Activated T-cell treated with anti-CD3 and anti-CD28 coated beads, Interleukin-2, amount 50 U/mL, for 24 hours (primary cell): ENCODE results near the gene AGBL4.

Experiments used
- DNase-seq: peaks from one replicate; pipeline ENCODE4 v3.0.0-alpha.2; 2020
- H3K27ac Mint-ChIP-seq: 2 replicates; pipeline ENCODE4 v1.8.0; 2020; ENCODE audit warnings: mild to moderate bottlenecking, mixed read lengths
- H3K27me3 Mint-ChIP-seq: 2 replicates; pipeline ENCODE4 v1.8.0; 2020; ENCODE audit warnings: mixed read lengths
- H3K36me3 Mint-ChIP-seq: 2 replicates; pipeline ENCODE4 v1.8.0; 2020; ENCODE audit warnings: low read depth, mixed read lengths
- H3K4me1 Mint-ChIP-seq: 2 replicates; pipeline ENCODE4 v1.8.0; 2020; ENCODE audit warnings: low read depth, mixed read lengths
- H3K4me3 Mint-ChIP-seq: 2 replicates; pipeline ENCODE4 v1.8.0; 2020; ENCODE audit warnings: mild to moderate bottlenecking, moderate library complexity, mixed read lengths
- H3K9me3 Mint-ChIP-seq: 2 replicates; pipeline ENCODE4 v1.8.0; 2020; ENCODE audit warnings: mixed read lengths

Gene AGBL4

GRCh38 chr1:48753293-48753692, 1270.5 kb downstream of the AGBL4 start:
- Mint-ChIP-seq H3K4me3 (no peak overlapping the region), H3K36me3 (peaks cover 26% of the 10 kb centered on the region), H3K27ac (no peak overlapping the region), H3K27me3 (no peaks in the 10 kb centered on the region), H3K4me1 (peaks cover 7% of the 10 kb centered on the region), H3K9me3 (no peaks in the 10 kb centered on the region)
- no peak for DNase-seq

GRCh38 chr1:48750109-48750508, 1273.6 kb downstream of the AGBL4 start:
- DNase-seq: no peak
- Mint-ChIP-seq H3K27ac (no peak overlapping the region), H3K4me1 (no peaks in the 10 kb centered on the region), H3K4me3 (no peak overlapping the region), H3K9me3 (no peaks in the 10 kb centered on the region), H3K27me3 (no peaks in the 10 kb centered on the region), H3K36me3 (peaks cover 13% of the 10 kb centered on the region)

- Mint-ChIP-seq H3K27me3 (no peaks in the 10 kb centered on the region), H3K4me3 (no peak overlapping the region), H3K36me3 (peaks cover 9% of the 10 kb centered on the region), H3K9me3 (no peaks in the 10 kb centered on the region), H3K4me1 (no peaks in the 10 kb centered on the region), H3K27ac (no peak overlapping the region)
- no peak for DNase-seq
These were observed 1274.7 kb downstream of the AGBL4 start for GRCh38 chr1:48749068-48749467.

- no peak overlapping the region for H3K4me3 Mint-ChIP-seq
- H3K27me3 Mint-ChIP-seq: no peaks in the 10 kb centered on the region
- peaks cover 17% of the 10 kb centered on the region for H3K36me3 Mint-ChIP-seq
- no peak for DNase-seq
- H3K9me3 Mint-ChIP-seq: no peaks in the 10 kb centered on the region
- no peak overlapping the region for H3K27ac Mint-ChIP-seq
- H3K4me1 Mint-ChIP-seq: no peaks in the 10 kb centered on the region
These were observed 1276.8 kb downstream of the AGBL4 start for GRCh38 chr1:48746906-48747305.

GRCh38 chr1:48744032-48744431, 1279.7 kb downstream of the AGBL4 start:
- H3K27ac Mint-ChIP-seq: no peak overlapping the region
- H3K36me3 Mint-ChIP-seq: peaks cover 28% of the 10 kb centered on the region
- no peaks in the 10 kb centered on the region for H3K4me1 Mint-ChIP-seq
- no peak overlapping the region for H3K4me3 Mint-ChIP-seq
- H3K9me3 Mint-ChIP-seq: no peaks in the 10 kb centered on the region
- no peak for DNase-seq
- H3K27me3 Mint-ChIP-seq: no peaks in the 10 kb centered on the region

GRCh38 chr1:48743480-48743879, 1280.3 kb downstream of the AGBL4 start:
- H3K27me3 Mint-ChIP-seq: no peaks in the 10 kb centered on the region
- H3K4me3 Mint-ChIP-seq: no peak overlapping the region
- H3K9me3 Mint-ChIP-seq: no peaks in the 10 kb centered on the region
- H3K27ac Mint-ChIP-seq: no peak overlapping the region
- H3K36me3 Mint-ChIP-seq: peaks cover 26% of the 10 kb centered on the region
- H3K4me1 Mint-ChIP-seq: no peaks in the 10 kb centered on the region
- DNase-seq: no peak

GRCh38 chr1:48741380-48741779, 1282.4 kb downstream of the AGBL4 start:
- peaks cover 28% of the 10 kb centered on the region for H3K36me3 Mint-ChIP-seq
- DNase-seq: no peak
- no peaks in the 10 kb centered on the region for H3K4me1 Mint-ChIP-seq
- no peaks in the 10 kb centered on the region for H3K27me3 Mint-ChIP-seq
- H3K4me3 Mint-ChIP-seq: no peak overlapping the region
- H3K27ac Mint-ChIP-seq: no peak overlapping the region
- no peaks in the 10 kb centered on the region for H3K9me3 Mint-ChIP-seq

- DNase-seq: no peak
- Mint-ChIP-seq H3K36me3 (peaks cover 35% of the 10 kb centered on the region), H3K27ac (no peak overlapping the region), H3K4me1 (no peaks in the 10 kb centered on the region), H3K9me3 (no peaks in the 10 kb centered on the region), H3K4me3 (no peak overlapping the region), H3K27me3 (no peaks in the 10 kb centered on the region)
These were observed 1283.1 kb downstream of the AGBL4 start for GRCh38 chr1:48740621-48741020.

GRCh38 chr1:48739091-48739490, 1284.7 kb downstream of the AGBL4 start:
- H3K36me3 Mint-ChIP-seq: peaks cover 43% of the 10 kb centered on the region
- no peaks in the 10 kb centered on the region for H3K9me3 Mint-ChIP-seq
- H3K27me3 Mint-ChIP-seq: no peaks in the 10 kb centered on the region
- H3K4me3 Mint-ChIP-seq: no peak overlapping the region
- H3K27ac Mint-ChIP-seq: no peak overlapping the region
- H3K4me1 Mint-ChIP-seq: no peaks in the 10 kb centered on the region
- no peak for DNase-seq

- Mint-ChIP-seq H3K27ac (no peak overlapping the region), H3K9me3 (no peaks in the 10 kb centered on the region), H3K4me1 (no peaks in the 10 kb centered on the region), H3K27me3 (no peaks in the 10 kb centered on the region), H3K4me3 (no peak overlapping the region), H3K36me3 (peaks cover 47% of the 10 kb centered on the region)
- DNase-seq: no peak
These were observed 1285.4 kb downstream of the AGBL4 start for GRCh38 chr1:48738356-48738755.

GRCh38 chr1:48735796-48736195, 1288.0 kb downstream of the AGBL4 start:
- no peak for DNase-seq
- H3K9me3 Mint-ChIP-seq: no peaks in the 10 kb centered on the region
- no peaks in the 10 kb centered on the region for H3K4me1 Mint-ChIP-seq
- H3K36me3 Mint-ChIP-seq: peaks cover 31% of the 10 kb centered on the region
- H3K4me3 Mint-ChIP-seq: no peak overlapping the region
- H3K27me3 Mint-ChIP-seq: no peaks in the 10 kb centered on the region
- no peak overlapping the region for H3K27ac Mint-ChIP-seq

- H3K4me3 Mint-ChIP-seq: no peak overlapping the region
- peaks cover 12% of the 10 kb centered on the region for H3K4me1 Mint-ChIP-seq
- H3K27ac Mint-ChIP-seq: no peak overlapping the region
- H3K36me3 Mint-ChIP-seq: peaks cover 12% of the 10 kb centered on the region
- no peaks in the 10 kb centered on the region for H3K9me3 Mint-ChIP-seq
- H3K27me3 Mint-ChIP-seq: no peaks in the 10 kb centered on the region
- DNase-seq: no peak
These were observed 1293.4 kb downstream of the AGBL4 start for GRCh38 chr1:48730164-48730910.

- Mint-ChIP-seq H3K4me3 (no peak overlapping the region), H3K27ac (no peak overlapping the region), H3K27me3 (no peaks in the 10 kb centered on the region), H3K4me1 (peaks cover 13% of the 10 kb centered on the region), H3K9me3 (no peaks in the 10 kb centered on the region), H3K36me3 (peaks cover 2% of the 10 kb centered on the region)
- DNase-seq: no peak
These were observed 1295.2 kb downstream of the AGBL4 start for GRCh38 chr1:48728584-48728983.

- DNase-seq: no peak
- H3K4me1 Mint-ChIP-seq: peaks cover 13% of the 10 kb centered on the region
- H3K9me3 Mint-ChIP-seq: no peaks in the 10 kb centered on the region
- H3K36me3 Mint-ChIP-seq: peaks cover 2% of the 10 kb centered on the region
- H3K4me3 Mint-ChIP-seq: no peak overlapping the region
- H3K27me3 Mint-ChIP-seq: no peaks in the 10 kb centered on the region
- H3K27ac Mint-ChIP-seq: no peak overlapping the region
These were observed 1297.1 kb downstream of the AGBL4 start for GRCh38 chr1:48726557-48727215.

- Mint-ChIP-seq H3K9me3 (no peaks in the 10 kb centered on the region), H3K27me3 (no peaks in the 10 kb centered on the region), H3K36me3 (peaks cover 2% of the 10 kb centered on the region), H3K4me1 (peaks cover 13% of the 10 kb centered on the region), H3K4me3 (no peak overlapping the region), H3K27ac (no peak overlapping the region)
- no peak for DNase-seq
These were observed 1297.6 kb downstream of the AGBL4 start for GRCh38 chr1:48726139-48726538.
